Liver (tissue), 9 donors: ENCODE measurements around the gene AMN1. TPM values are rescaled to one million over a fixed set of nuclear protein-coding genes. Genes with fewer than 3 reads are reported as not detected.
A peak's percentile ranks its signal among the peaks of the same experiment; 100 is the strongest.

Experiments
- DNase-seq: peaks from one replicate; pipeline ENCODE4 v3.0.0-alpha.2; 2017; ENCODE audit warnings: low spot score
- H3K27ac ChIP-seq, 2 donors: one replicate each; pipeline ENCODE4 v1.7.0; 2013; ENCODE audit warnings: inconsistent platforms in 2 of 2, low read length in 2 of 2, control low read depth in 1 of 2, low read depth in 1 of 2, mild to moderate bottlenecking in 1 of 2
- H3K27me3 ChIP-seq, 4 donors: one replicate each; pipeline versions ENCODE4 v1.6.1 to v1.7.0; 2013; ENCODE audit warnings: low read length in 3 of 4, inconsistent platforms in 1 of 4, mild to moderate bottlenecking in 1 of 4, moderate library complexity in 1 of 4; ENCODE audit not compliant: control insufficient read depth in 4 of 4, insufficient read depth in 4 of 4
- H3K36me3 ChIP-seq, 4 donors: one replicate each; pipeline versions ENCODE4 v1.6.1 to v1.7.0; 2013; ENCODE audit warnings: low read length in 3 of 4, mild to moderate bottlenecking in 3 of 4, low read depth in 1 of 4, moderate library complexity in 1 of 4; ENCODE audit not compliant: control insufficient read depth in 4 of 4, insufficient read depth in 3 of 4
- H3K4me1 ChIP-seq, 4 donors: one replicate each; pipeline versions ENCODE4 v1.6.1 to v1.7.0; 2013; ENCODE audit warnings: low read length in 3 of 4, mild to moderate bottlenecking in 3 of 4, moderate library complexity in 1 of 4; ENCODE audit not compliant: control insufficient read depth in 4 of 4, insufficient read depth in 4 of 4
- H3K4me3 ChIP-seq, 3 donors: one replicate each; pipeline versions ENCODE4 v1.6.1 to v1.7.0; 2013; ENCODE audit warnings: low read length in 3 of 3, control low read depth in 1 of 3, low read depth in 1 of 3, mild to moderate bottlenecking in 1 of 3
- H3K9ac ChIP-seq, 2 donors: one replicate each; pipeline ENCODE4 v1.7.0; 2013; ENCODE audit warnings: low read length in 2 of 2, mild to moderate bottlenecking in 2 of 2, moderate library complexity in 2 of 2, control low read depth in 1 of 2, low read depth in 1 of 2
- H3K9me3 ChIP-seq, 4 donors: one replicate each; pipeline versions ENCODE4 v1.6.1 to v1.7.0; 2013; ENCODE audit warnings: low read length in 3 of 4; ENCODE audit not compliant: control insufficient read depth in 4 of 4
- EGR1 ChIP-seq, 2 donors: IDR thresholded peaks; 2 replicates each; pipeline ENCODE4 v1.6.1; 2016 to 2018; ENCODE audit warnings: antibody characterized with exemption in 2 of 2, low read depth in 2 of 2
- FOXA1 ChIP-seq: IDR thresholded peaks from 2 replicates; pipeline ENCODE4 v1.6.1; 2016; ENCODE audit warnings: antibody characterized with exemption
- FOXA2 ChIP-seq: IDR thresholded peaks from 2 replicates; pipeline ENCODE4 v1.6.1; 2016; ENCODE audit warnings: antibody characterized with exemption
- GABPA ChIP-seq, 2 donors: IDR thresholded peaks in 1 of 2; conservative IDR thresholded peaks in 1 of 2; 2 replicates each; pipeline ENCODE4 v1.6.1; 2016; ENCODE audit warnings: antibody characterized with exemption in 2 of 2, mild to moderate bottlenecking in 1 of 2, moderate library complexity in 1 of 2
- HNF4A ChIP-seq, 2 donors: conservative IDR thresholded peaks; 2 replicates each; pipeline ENCODE4 v1.6.1; 2016; ENCODE audit warnings: antibody characterized with exemption in 2 of 2, mild to moderate bottlenecking in 2 of 2
- HNF4G ChIP-seq: IDR thresholded peaks from 2 replicates; pipeline ENCODE4 v1.6.1; 2016; ENCODE audit warnings: antibody characterized with exemption
- NR2F2 ChIP-seq: IDR thresholded peaks from 2 replicates; pipeline ENCODE4 v1.6.1; 2016; ENCODE audit warnings: antibody characterized with exemption
- RAD21 ChIP-seq, 2 donors: IDR thresholded peaks; 2 replicates each; pipeline ENCODE4 v1.6.1; 2016; ENCODE audit warnings: antibody characterized with exemption in 2 of 2, mild to moderate bottlenecking in 2 of 2
- REST ChIP-seq: IDR thresholded peaks from 2 replicates; pipeline ENCODE4 v1.6.1; 2016; ENCODE audit warnings: antibody characterized with exemption, mild to moderate bottlenecking
- RXRA ChIP-seq, 2 donors: IDR thresholded peaks; 2 replicates each; pipeline ENCODE4 v1.6.1; 2017 to 2018; ENCODE audit warnings: antibody characterized with exemption in 2 of 2, mild to moderate bottlenecking in 1 of 2
- TAF1 ChIP-seq: conservative IDR thresholded peaks from 2 replicates; pipeline ENCODE4 v1.6.1; 2016; ENCODE audit warnings: antibody characterized with exemption, mild to moderate bottlenecking
- YY1 ChIP-seq: IDR thresholded peaks from 2 replicates; pipeline ENCODE4 v1.6.1; 2016; ENCODE audit warnings: antibody characterized with exemption, mild to moderate bottlenecking
- WGBS: extraction: QIAGEN DNeasy Blood & Tissue Kit; methylation state at CpG from one replicate; pipeline ENCODE4 v1.1.7; 2013; 5-methylcytosine and 5-hydroxymethylcytosine counted together
- polyA plus RNA-seq, 2 donors: library from polyadenylated mRNA; stranded (reverse) in 1 of 2; unstranded in 1 of 2; fragments of 200-250 nt in 1 of 2; fragments of >200 nt in 1 of 2; fragmentation: Nextera tagmentation in 1 of 2; extraction: Ambion mirVana in 1 of 2; gene quantifications; one replicate each; pipeline versions ENCODE4 v1.2.1 to v1.2.3, GENCODE V29; 2013 to 2015
- total RNA-seq, 2 donors: library from RNA; depleted of rRNA; stranded (reverse); fragments of >200 nt; gene quantifications; one replicate each; pipeline ENCODE4 v1.2.3, GENCODE V29; 2014
- TF ChIP-seq, protein P1 (sequence below): fragments of 150-350 bp; IDR thresholded peaks from 2 replicates; pipeline ENCODE4 v1.5.1; 2017; ENCODE audit warnings: improper control_type of control experiment, low read depth, low read length; ENCODE audit not compliant: missing input control
- donor health status: healthy.
- donor health status: healthy.
- donor health status: healthy.
- donor health status: healthy.
- donor health status: healthy.

The AMN1 gene
- total and polyA plus RNA-seq, 4 donors = 1.9 to 5.2 (median 3.7) TPM

DNA sequence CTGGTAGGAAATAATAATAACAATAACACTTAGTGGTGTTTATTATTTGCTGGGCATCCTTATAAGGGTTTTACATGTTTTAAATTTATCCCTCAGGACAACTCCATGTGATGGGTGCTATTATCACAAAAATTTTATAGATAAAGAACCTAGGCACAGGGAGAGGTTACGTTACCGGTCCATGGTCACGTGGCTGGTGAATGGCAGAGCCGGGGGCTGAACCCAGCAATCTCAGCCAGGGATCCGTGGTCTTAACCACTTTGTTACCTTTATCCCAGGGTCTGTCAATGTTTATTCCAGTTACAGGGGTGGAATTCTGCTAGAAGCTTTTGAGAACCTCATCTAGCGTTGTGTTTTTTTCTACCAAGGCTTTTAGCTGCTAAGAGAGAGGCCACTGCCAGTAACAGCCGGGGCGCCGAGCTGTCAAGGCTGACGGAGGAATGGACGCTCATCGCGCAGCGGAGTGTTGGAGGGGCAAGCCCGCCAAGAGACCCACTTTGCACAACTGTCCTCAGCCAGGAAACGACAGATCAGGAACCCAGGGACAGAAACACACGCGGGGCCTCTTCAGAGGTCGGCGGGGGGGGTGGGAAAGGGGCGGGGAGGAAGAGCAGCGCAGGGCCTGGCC is 418 bp downstream of the AMN1 start (continued):
- TF ChIP-seq REST (no peak), TAF1 (no peak), HNF4G (no peak), EGR1 (IDR thresholded peaks at IDR 0.05; ENCODE audit: low read depth in 2 of 2) (no peak), RAD21 (IDR thresholded peaks at IDR 0.05) (no peak), RXRA (IDR thresholded peaks at IDR 0.05) (no peak), YY1 (no peak)
- TF ChIP-seq, protein P1, sequence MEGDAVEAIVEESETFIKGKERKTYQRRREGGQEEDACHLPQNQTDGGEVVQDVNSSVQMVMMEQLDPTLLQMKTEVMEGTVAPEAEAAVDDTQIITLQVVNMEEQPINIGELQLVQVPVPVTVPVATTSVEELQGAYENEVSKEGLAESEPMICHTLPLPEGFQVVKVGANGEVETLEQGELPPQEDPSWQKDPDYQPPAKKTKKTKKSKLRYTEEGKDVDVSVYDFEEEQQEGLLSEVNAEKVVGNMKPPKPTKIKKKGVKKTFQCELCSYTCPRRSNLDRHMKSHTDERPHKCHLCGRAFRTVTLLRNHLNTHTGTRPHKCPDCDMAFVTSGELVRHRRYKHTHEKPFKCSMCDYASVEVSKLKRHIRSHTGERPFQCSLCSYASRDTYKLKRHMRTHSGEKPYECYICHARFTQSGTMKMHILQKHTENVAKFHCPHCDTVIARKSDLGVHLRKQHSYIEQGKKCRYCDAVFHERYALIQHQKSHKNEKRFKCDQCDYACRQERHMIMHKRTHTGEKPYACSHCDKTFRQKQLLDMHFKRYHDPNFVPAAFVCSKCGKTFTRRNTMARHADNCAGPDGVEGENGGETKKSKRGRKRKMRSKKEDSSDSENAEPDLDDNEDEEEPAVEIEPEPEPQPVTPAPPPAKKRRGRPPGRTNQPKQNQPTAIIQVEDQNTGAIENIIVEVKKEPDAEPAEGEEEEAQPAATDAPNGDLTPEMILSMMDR = no peak

DNA sequence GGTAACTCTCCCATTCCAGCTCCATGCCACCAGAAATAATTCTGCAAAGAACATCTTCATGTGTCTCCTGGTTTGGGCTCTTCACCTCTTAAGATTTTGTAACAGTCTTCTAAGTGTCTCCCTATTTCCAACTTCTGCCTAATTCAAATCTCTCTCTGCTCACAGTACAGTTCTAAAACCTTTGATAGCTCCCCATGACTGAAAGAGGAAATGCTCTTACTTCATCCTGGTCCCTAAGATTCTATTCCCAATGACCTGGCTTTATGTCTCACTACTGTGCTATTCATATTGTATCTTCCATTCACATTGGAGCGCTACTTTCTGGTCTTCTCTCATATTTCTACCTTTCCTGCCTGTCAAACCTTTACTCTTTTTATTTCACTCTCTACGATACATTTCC is 1.6 kb downstream of the AMN1 start:
- no peaks in the 10 kb centered on the region for H3K9me3 ChIP-seq
- no peak overlapping the region for H3K4me3 ChIP-seq
- peaks cover 0 to 20% (median 15%) of the 10 kb centered on the region in 4 donors for H3K4me1 ChIP-seq
- WGBS = 96% methylated on average over 2 of the region's 2 CpGs
- H3K27ac ChIP-seq = no peak overlapping the region
- H3K27me3 ChIP-seq = no peaks in the 10 kb centered on the region
- H3K36me3 ChIP-seq = no peaks in the 10 kb centered on the region
- no peak for TF ChIP-seq NR2F2
- no peak for TF ChIP-seq EGR1 (IDR thresholded peaks at IDR 0.05; ENCODE audit: low read depth in 2 of 2)
- TF ChIP-seq GABPA (IDR thresholded peaks at IDR 0.05 in 1 of 2, conservative IDR thresholded peaks at IDR 0.05 in 1 of 2) = no peak
- no peak for DNase-seq
- no peak overlapping the region for H3K9ac ChIP-seq

DNA sequence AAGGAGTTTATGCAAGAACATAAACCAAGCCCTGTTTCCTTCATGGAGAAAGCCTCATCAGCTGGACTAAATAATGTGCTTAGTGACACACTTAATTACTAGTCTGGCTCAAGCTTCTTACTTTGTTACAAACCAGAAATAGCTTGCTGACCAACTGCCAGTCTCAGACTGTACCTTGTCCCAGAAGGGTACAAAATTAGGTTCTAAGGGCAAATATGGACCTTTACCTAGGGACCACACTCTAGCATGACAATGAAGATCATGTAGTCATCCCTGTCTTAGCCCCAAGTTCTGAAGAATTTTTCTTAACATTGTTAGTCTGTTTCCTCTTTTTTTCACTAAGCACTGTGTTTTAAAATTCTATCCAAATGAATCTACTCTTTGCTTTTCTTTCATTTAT is 2.2 kb downstream of the AMN1 start:
- no peak for TF ChIP-seq EGR1 (IDR thresholded peaks at IDR 0.05; ENCODE audit: low read depth in 2 of 2)
- TF ChIP-seq FOXA2 = no peak
- no peak for TF ChIP-seq RXRA (IDR thresholded peaks at IDR 0.05)
- TF ChIP-seq YY1 = no peak
- peak; percentile 54 to 69 for TF ChIP-seq HNF4A (conservative IDR thresholded peaks at IDR 0.05)
- TF ChIP-seq FOXA1 = no peak
- H3K9ac ChIP-seq = no peak overlapping the region
- DNase-seq = no peak
- no peaks in the 10 kb centered on the region for H3K27me3 ChIP-seq
- no peak overlapping the region for H3K4me3 ChIP-seq
- H3K27ac ChIP-seq = no peak overlapping the region
- no peaks in the 10 kb centered on the region for H3K9me3 ChIP-seq
- H3K36me3 ChIP-seq = no peaks in the 10 kb centered on the region
- H3K4me1 ChIP-seq = peaks cover 0 to 20% (median 15%) of the 10 kb centered on the region in 4 donors
